Measurements from ENCODE around the gene ZNF268.

- no peak for TF ChIP-seq CTCF (IDR thresholded peaks at IDR 0.05)
- no peak for TF ChIP-seq POLR2AphosphoS5 (IDR thresholded peaks at IDR 0.05)
- no peak for TF ChIP-seq POLR2A (IDR thresholded peaks at IDR 0.05)
Observed at GRCh38 chr12:133156125-133156690, 25.1 kb upstream of the ZNF268 start.
